Activated naive CD4-positive, alpha-beta T cell treated with anti-CD3 and anti-CD28 coated beads for 36 hours (primary cell): ENCODE measurements around the gene ZMIZ1. TPM values are rescaled to one million over a fixed set of nuclear protein-coding genes. Genes with fewer than 3 reads are reported as not detected.
A peak's percentile ranks its signal among the peaks of the same experiment; 100 is the strongest.

Experiments
- CTCF ChIA-PET: fragments of 350-600 bp; sonication (Branson Sonifier 250); formaldehyde crosslinking; loops from one replicate; lab custom pipeline; 2021; ENCODE audit warnings: antibody characterized with exemption; lab: Charles Lee
- DNase-seq: peaks from one replicate; pipeline ENCODE4 v3.0.0-alpha.2; 2020
- H3K27ac Mint-ChIP-seq: one replicate; pipeline ENCODE4 v1.8.0; 2021; ENCODE audit warnings: mild to moderate bottlenecking, mixed read lengths
- H3K27me3 Mint-ChIP-seq: one replicate; pipeline ENCODE4 v1.8.0; 2021; ENCODE audit warnings: low read depth, mixed read lengths
- H3K36me3 Mint-ChIP-seq: one replicate; pipeline ENCODE4 v1.8.0; 2021; ENCODE audit warnings: low read depth, mixed read lengths
- H3K4me1 Mint-ChIP-seq: one replicate; pipeline ENCODE4 v1.8.0; 2021; ENCODE audit warnings: low read depth, mixed read lengths
- H3K4me3 Mint-ChIP-seq: one replicate; pipeline ENCODE4 v1.8.0; 2021; ENCODE audit warnings: mild to moderate bottlenecking, moderate library complexity, mixed read lengths
- H3K9me3 Mint-ChIP-seq: one replicate; pipeline ENCODE4 v1.8.0; 2021; ENCODE audit warnings: mixed read lengths
- intact Hi-C: fragments of 100-400 bp; cut with micrococcal nuclease; formaldehyde crosslinking; loops from one replicate; pipeline ENCODE4 v1.15.1; 2023
- total RNA-seq, 2 experiments: library from RNA; stranded (reverse); gene quantifications; one replicate each; pipeline ENCODE4 v1.2.3, GENCODE V29; 2021

ZMIZ1 gene
- total RNA-seq, 2 experiments from 2014 or later: 15.6 to 18.3 TPM

- no peak overlapping the region for H3K27ac Mint-ChIP-seq
- peaks cover 15% of the 10 kb centered on the region for H3K36me3 Mint-ChIP-seq
- intact Hi-C loops: loop anchor here (2.0 kb wide), 2 partner anchors 97 to 175 kb away; no protein-coding TSS in a partner anchor
These were observed 223.4 kb downstream of the ZMIZ1 start for GRCh38 chr10:79292026-79292766.

GRCh38 chr10:79292891-79293746, 224.4 kb downstream of the ZMIZ1 start:
- no peaks in the 10 kb centered on the region for H3K9me3 Mint-ChIP-seq
- H3K27ac Mint-ChIP-seq: no peak overlapping the region
- DNase-seq: peak; percentile 51
- H3K36me3 Mint-ChIP-seq: peaks cover 16% of the 10 kb centered on the region
- CTCF ChIA-PET: interaction anchor here (0.5 to 1.7 kb wide), 9 partner anchors 8 to 223 kb away, joined by 3 to 6 read pairs (median 4); no protein-coding TSS in a partner anchor
- H3K4me1 Mint-ChIP-seq: peaks cover 8% of the 10 kb centered on the region
- no peak overlapping the region for H3K4me3 Mint-ChIP-seq
- intact Hi-C loops: loop anchor here (1.0 to 2.0 kb wide), 3 partner anchors 54 to 174 kb away; partner anchors contain the start of gene PPIF
- H3K27me3 Mint-ChIP-seq: no peaks in the 10 kb centered on the region

More at GRCh38 chr10:79292026-79292766, 223.4 kb downstream of the ZMIZ1 start:
- CTCF ChIA-PET: interaction anchor here (0.7 to 1.7 kb wide), 7 partner anchors 9 to 82 kb away, joined by 3 to 4 read pairs (median 3); no protein-coding TSS in a partner anchor
- no peaks in the 10 kb centered on the region for H3K9me3 Mint-ChIP-seq
- H3K4me3 Mint-ChIP-seq: no peak overlapping the region
- no peak for DNase-seq
- peaks cover 12% of the 10 kb centered on the region for H3K4me1 Mint-ChIP-seq
- no peaks in the 10 kb centered on the region for H3K27me3 Mint-ChIP-seq

DNA sequence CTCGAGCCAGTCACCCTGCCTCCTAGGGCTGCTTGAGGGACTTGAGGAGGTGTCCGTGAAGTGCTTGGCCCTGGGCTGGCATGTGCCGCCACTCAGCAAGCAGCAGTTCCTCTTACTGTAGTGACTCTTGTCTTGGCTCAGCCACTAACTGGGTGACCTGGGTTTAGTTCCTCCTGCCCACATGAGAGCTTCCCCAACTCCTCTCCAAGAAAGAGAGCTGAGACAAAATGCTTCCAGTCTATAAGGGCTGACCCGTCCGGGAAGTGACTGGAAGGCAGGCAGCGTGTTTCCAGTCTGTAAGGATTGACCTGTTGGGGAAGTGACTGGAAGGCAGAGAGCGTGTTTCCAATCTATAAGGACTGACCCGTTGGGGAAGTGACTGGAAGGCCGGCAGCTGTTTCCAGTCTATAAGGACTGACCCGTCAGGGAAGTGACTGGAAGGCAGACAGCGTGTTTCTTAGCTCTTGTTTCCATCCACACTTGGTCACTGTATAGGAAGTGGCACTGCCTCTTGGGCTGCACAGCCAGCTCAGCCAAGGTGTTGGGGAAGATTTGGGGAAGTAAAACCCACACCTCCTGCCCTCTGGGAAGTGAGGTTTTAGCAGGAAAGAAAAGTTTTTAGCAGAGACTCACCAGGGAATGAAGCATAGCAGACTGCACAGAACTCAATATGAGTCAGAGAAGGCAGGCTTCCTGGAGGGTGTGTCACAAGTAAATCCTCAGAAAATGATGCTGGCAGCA, 225.2 kb downstream of the ZMIZ1 start:
- intact Hi-C loops: loop anchor here (1.0 to 2.0 kb wide), 3 partner anchors 53 to 173 kb away; partner anchors contain the start of gene PPIF
- Mint-ChIP-seq H3K36me3 (peaks cover 16% of the 10 kb centered on the region), H3K9me3 (no peaks in the 10 kb centered on the region), H3K4me3 (no peak overlapping the region), H3K27ac (no peak overlapping the region), H3K4me1 (peaks cover 14% of the 10 kb centered on the region), H3K27me3 (no peaks in the 10 kb centered on the region)
- no peak for DNase-seq
- CTCF ChIA-PET: interaction anchor here (1.0 to 2.2 kb wide), 3 partner anchors 51 to 81 kb away, joined by 5 to 9 read pairs (median 6); partner anchors contain the start of gene PPIF

- Mint-ChIP-seq H3K36me3 (peaks cover 28% of the 10 kb centered on the region), H3K27ac (no peak overlapping the region), H3K4me1 (peaks cover 14% of the 10 kb centered on the region), H3K9me3 (no peaks in the 10 kb centered on the region), H3K27me3 (no peaks in the 10 kb centered on the region), H3K4me3 (no peak overlapping the region)
- CTCF ChIA-PET: interaction anchor here (2.2 kb wide), 1 partner anchor 52 kb away, joined by 9 read pairs; the partner anchor contains the start of gene PPIF
- DNase-seq: peak; percentile 29
- intact Hi-C loops: no loop called here
These were observed 226.8 kb downstream of the ZMIZ1 start for GRCh38 chr10:79295563-79295962.

DNA sequence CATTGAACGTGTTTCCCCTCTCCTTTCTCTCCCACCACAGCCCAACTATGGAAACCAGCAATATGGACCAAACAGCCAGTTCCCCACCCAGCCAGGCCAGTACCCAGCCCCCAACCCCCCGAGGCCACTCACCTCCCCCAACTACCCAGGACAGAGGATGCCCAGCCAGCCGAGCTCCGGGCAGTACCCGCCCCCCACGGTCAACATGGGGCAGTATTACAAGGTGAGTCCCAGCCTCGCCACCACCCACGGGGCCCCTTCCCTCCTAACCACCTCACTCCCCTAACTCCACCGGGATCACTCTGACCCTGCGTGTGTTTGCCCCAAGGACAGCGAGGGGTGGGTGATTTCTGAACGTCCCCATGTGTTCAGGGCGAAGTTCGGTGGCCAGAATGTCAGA, 227.7 kb downstream of the ZMIZ1 start:
- Mint-ChIP-seq H3K36me3 (peaks cover 33% of the 10 kb centered on the region), H3K27ac (no peak overlapping the region), H3K9me3 (no peaks in the 10 kb centered on the region), H3K27me3 (no peaks in the 10 kb centered on the region), H3K4me3 (no peak overlapping the region), H3K4me1 (peaks cover 14% of the 10 kb centered on the region)
- CTCF ChIA-PET: no interaction called here
- no peak for DNase-seq
- intact Hi-C loops: no loop called here

- CTCF ChIA-PET: interaction anchor here (1.3 kb wide), 1 partner anchor 48 kb away, joined by 4 read pairs; the partner anchor contains the start of gene PPIF
- peaks cover 39% of the 10 kb centered on the region for H3K36me3 Mint-ChIP-seq
- intact Hi-C loops: no loop called here
- H3K27ac Mint-ChIP-seq: no peak overlapping the region
- peak; percentile 67 for DNase-seq
- no peaks in the 10 kb centered on the region for H3K9me3 Mint-ChIP-seq
- no peak overlapping the region for H3K4me3 Mint-ChIP-seq
- no peaks in the 10 kb centered on the region for H3K27me3 Mint-ChIP-seq
- H3K4me1 Mint-ChIP-seq: peaks cover 14% of the 10 kb centered on the region
These were observed 229.9 kb downstream of the ZMIZ1 start for GRCh38 chr10:79298403-79299244.

GRCh38 chr10:79299397-79300241, 230.9 kb downstream of the ZMIZ1 start:
- Mint-ChIP-seq H3K4me3 (no peak overlapping the region), H3K27me3 (no peaks in the 10 kb centered on the region), H3K9me3 (no peaks in the 10 kb centered on the region), H3K4me1 (peaks cover 14% of the 10 kb centered on the region), H3K27ac (no peak overlapping the region), H3K36me3 (peaks cover 40% of the 10 kb centered on the region)
- no peak for DNase-seq
- CTCF ChIA-PET: interaction anchor here (1.3 kb wide), 1 partner anchor 47 kb away, joined by 4 read pairs; the partner anchor contains the start of gene PPIF
- intact Hi-C loops: no loop called here

DNA sequence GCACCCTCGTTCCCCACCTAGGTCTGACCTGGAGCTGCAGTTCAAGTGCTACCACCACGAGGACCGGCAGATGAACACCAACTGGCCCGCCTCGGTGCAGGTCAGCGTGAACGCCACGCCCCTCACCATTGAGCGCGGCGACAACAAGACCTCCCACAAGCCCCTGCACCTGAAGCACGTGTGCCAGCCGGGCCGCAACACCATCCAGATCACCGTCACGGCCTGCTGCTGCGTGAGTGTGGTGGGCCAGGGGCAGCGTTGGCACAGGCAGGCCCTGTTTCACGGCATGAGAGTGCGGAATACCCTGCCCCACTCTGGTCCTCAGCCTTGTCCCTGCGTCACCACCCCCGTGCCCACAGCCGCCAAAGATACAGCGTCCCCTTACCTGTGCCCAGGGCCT, 231.9 kb downstream of the ZMIZ1 start:
- Mint-ChIP-seq H3K27ac (no peak overlapping the region), H3K9me3 (no peaks in the 10 kb centered on the region), H3K36me3 (peaks cover 41% of the 10 kb centered on the region), H3K4me1 (peaks cover 9% of the 10 kb centered on the region), H3K27me3 (no peaks in the 10 kb centered on the region), H3K4me3 (no peak overlapping the region)
- no peak for DNase-seq
- CTCF ChIA-PET: interaction anchor here (1.1 kb wide), 1 partner anchor 8 kb away, joined by 4 read pairs; no protein-coding TSS in a partner anchor
- intact Hi-C loops: no loop called here

DNA sequence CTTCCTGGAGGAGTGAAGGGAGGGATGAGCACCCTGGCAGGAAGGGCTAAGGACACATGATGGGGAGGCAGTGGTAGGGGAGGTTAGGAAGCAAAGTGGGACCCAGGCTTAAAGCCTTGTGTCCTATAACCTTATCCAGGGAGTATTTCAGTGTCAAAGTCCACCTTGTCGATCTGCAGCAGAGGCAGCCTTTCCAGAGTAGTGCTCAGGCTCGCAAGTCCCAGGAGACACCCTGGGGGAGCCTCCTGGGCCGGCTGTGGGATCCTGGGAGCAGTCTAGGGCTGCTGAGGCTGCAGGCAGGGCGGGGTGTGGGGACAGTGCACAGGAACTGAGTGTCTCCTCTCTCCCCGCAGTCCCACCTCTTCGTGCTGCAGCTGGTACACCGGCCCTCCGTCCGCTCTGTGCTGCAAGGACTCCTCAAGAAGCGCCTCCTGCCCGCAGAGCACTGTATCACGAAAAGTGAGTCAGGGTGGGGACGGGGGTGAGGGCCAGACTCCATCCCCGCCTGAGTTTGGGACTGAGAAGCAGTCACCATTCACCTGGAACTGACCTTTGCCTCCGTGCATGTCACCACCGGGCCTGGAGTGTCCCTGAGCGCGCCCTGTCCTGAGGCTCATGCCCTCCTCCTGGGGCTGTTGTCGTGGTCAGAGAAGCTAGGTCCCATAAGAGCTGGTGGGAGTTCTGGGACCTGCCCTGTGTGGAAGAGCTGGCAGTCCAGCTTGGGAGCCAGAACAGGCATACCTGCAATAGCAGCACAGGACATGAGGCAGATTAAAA, 233.2 kb downstream of the ZMIZ1 start:
- peaks cover 41% of the 10 kb centered on the region for H3K36me3 Mint-ChIP-seq
- intact Hi-C loops: no loop called here
- no peak overlapping the region for H3K4me3 Mint-ChIP-seq
- no peak overlapping the region for H3K27ac Mint-ChIP-seq
- H3K9me3 Mint-ChIP-seq: no peaks in the 10 kb centered on the region
- H3K27me3 Mint-ChIP-seq: no peaks in the 10 kb centered on the region
- peaks cover 7% of the 10 kb centered on the region for H3K4me1 Mint-ChIP-seq
- no peak for DNase-seq
- CTCF ChIA-PET: interaction anchor here (0.6 to 1.1 kb wide), 3 partner anchors 9 to 232 kb away, joined by 3 to 4 read pairs (median 4); no protein-coding TSS in a partner anchor
